Stomach (tissue), 4 donors: ENCODE measurements around the gene VDAC2.

Source experiments
- EP300 ChIP-seq: sonication (generic); formaldehyde crosslinking; IDR thresholded peaks from one replicate; pipeline ENCODE4 v1.6.1; 2017; ENCODE audit warnings: antibody characterized with exemption
- POLR2A ChIP-seq, 4 donors: fragments of 450-650 bp; IDR thresholded peaks; one replicate each; pipeline ENCODE4 v1.6.1; 2016; ENCODE audit warnings: antibody characterized with exemption in 4 of 4, control low read depth in 2 of 4, mild to moderate bottlenecking in 1 of 4, moderate library complexity in 1 of 4
- POLR2AphosphoS5 ChIP-seq, 3 donors: sonication (generic); formaldehyde crosslinking; IDR thresholded peaks; one replicate each; pipeline ENCODE4 v1.6.1; 2016; ENCODE audit warnings: antibody characterized with exemption in 3 of 3
- TF ChIP-seq, protein P1 (sequence below), 7 experiments: fragments of 450-650 bp in 4 of 7; fragments of 200-600 bp in 3 of 7; sonication (generic) in 3 of 7; IDR thresholded peaks; one replicate each; pipeline ENCODE4 v1.5.1; 2016 to 2019; ENCODE audit warnings: antibody characterized with exemption in 7 of 7, control low read depth in 2 of 7, mild to moderate bottlenecking in 1 of 7

DNA sequence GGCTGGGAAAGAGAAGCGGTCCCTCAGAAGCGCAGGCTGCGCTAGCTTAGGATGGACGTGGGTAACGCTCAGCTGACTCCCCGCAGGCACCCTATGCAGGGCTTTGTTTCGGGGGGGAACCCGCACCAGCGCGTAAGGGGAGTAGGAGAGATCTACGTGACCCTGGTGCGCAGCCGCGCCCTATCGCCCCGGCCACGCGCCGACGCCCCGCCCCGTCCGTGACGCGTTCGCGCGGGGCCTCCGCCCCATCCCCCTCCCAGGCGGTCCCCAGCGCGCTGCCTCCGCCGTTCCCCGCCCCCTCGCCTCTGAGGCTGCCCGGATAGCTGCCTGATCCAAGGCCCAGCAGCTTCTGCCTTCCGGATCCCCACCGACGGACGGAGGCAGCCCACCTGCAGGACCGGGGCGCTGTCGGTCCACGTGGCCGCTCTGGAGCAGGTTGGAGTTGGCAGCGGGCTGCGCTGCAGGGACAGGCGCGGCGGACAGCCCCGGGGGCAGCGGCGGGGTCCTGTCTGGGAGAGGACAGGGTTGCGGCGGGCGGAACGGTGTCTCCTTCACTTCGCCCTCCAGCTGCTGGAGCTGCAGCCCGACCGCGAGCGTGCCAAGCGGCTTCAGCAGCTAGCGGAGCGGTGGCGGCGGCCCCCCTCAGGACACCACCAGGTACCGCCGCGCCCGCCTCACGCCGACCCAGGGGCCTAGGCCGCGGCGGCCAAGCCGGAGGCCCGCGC, at the start of gene VDAC2:
- TF ChIP-seq POLR2A (IDR thresholded peaks at IDR 0.05), result peak in 1 of 4 donors; percentile 66
- TF ChIP-seq, protein P1, sequence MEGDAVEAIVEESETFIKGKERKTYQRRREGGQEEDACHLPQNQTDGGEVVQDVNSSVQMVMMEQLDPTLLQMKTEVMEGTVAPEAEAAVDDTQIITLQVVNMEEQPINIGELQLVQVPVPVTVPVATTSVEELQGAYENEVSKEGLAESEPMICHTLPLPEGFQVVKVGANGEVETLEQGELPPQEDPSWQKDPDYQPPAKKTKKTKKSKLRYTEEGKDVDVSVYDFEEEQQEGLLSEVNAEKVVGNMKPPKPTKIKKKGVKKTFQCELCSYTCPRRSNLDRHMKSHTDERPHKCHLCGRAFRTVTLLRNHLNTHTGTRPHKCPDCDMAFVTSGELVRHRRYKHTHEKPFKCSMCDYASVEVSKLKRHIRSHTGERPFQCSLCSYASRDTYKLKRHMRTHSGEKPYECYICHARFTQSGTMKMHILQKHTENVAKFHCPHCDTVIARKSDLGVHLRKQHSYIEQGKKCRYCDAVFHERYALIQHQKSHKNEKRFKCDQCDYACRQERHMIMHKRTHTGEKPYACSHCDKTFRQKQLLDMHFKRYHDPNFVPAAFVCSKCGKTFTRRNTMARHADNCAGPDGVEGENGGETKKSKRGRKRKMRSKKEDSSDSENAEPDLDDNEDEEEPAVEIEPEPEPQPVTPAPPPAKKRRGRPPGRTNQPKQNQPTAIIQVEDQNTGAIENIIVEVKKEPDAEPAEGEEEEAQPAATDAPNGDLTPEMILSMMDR (IDR thresholded peaks at IDR 0.05), result peak in 1 of 7 experiments; percentile 30
- no peak for TF ChIP-seq EP300
- TF ChIP-seq POLR2AphosphoS5 (IDR thresholded peaks at IDR 0.05), result peak; percentile 60 to 91 (median 91)
